HEK293T (cell line): ENCODE data around the gene C1orf216.

Source experiments
- CTCF ChIA-PET: fragments of 350-600 bp; formaldehyde crosslinking; extraction: SDS; loops from one replicate; lab custom pipeline; 2021; ENCODE audit warnings: antibody characterized with exemption, inconsistent platforms; lab: Yijun Ruan, JAX
- POLR2A ChIA-PET: fragments of 350-600 bp; formaldehyde crosslinking; extraction: SDS; loops from one replicate; lab custom pipeline; 2020; ENCODE audit warnings: antibody characterized with exemption, inconsistent platforms; lab: Yijun Ruan, JAX
- DNase-seq: peaks from one replicate; pipeline ENCODE4 v3.0.0; 2012; ENCODE audit warnings: mixed read lengths; ENCODE audit errors: extremely low spot score
- ARNT ChIP-seq: fragments of 450-650 bp; IDR thresholded peaks from 2 replicates; pipeline ENCODE4 v1.6.1; 2017; ENCODE audit warnings: mild to moderate bottlenecking
- BHLHE40 ChIP-seq: fragments of 450-650 bp; IDR thresholded peaks from 2 replicates; pipeline ENCODE4 v1.6.1; 2016; ENCODE audit warnings: mild to moderate bottlenecking, moderate library complexity, borderline replicate concordance
- CTBP1 ChIP-seq: fragments of 450-650 bp; IDR thresholded peaks from 2 replicates; pipeline ENCODE4 v1.6.1; 2016; ENCODE audit warnings: borderline replicate concordance
- ELF4 ChIP-seq: fragments of 450-650 bp; IDR thresholded peaks from 2 replicates; pipeline ENCODE4 v1.6.1; 2017; ENCODE audit warnings: antibody characterized with exemption
- FOXA1 ChIP-seq: fragments of 450-650 bp; IDR thresholded peaks from 2 replicates; pipeline ENCODE4 v1.6.1; 2016; ENCODE audit warnings: mild to moderate bottlenecking
- FOXK2 ChIP-seq: fragments of 450-650 bp; IDR thresholded peaks from 2 replicates; pipeline ENCODE4 v1.6.1; 2016; ENCODE audit warnings: mild to moderate bottlenecking
- FOXM1 ChIP-seq: fragments of 450-650 bp; IDR thresholded peaks from 2 replicates; pipeline ENCODE4 v1.6.1; 2017; ENCODE audit warnings: mild to moderate bottlenecking, borderline replicate concordance
- HDGF ChIP-seq: fragments of 450-650 bp; IDR thresholded peaks from 2 replicates; pipeline ENCODE4 v1.6.1; 2017; ENCODE audit warnings: antibody characterized with exemption, borderline replicate concordance
- L3MBTL2 ChIP-seq: fragments of 450-650 bp; conservative IDR thresholded peaks from 2 replicates; pipeline ENCODE4 v1.6.1; 2016; ENCODE audit warnings: mild to moderate bottlenecking
- LEF1 ChIP-seq: fragments of 450-650 bp; IDR thresholded peaks from 2 replicates; pipeline ENCODE4 v1.6.1; 2017; ENCODE audit warnings: mild to moderate bottlenecking, borderline replicate concordance
- NFRKB ChIP-seq: fragments of 450-650 bp; IDR thresholded peaks from 2 replicates; pipeline ENCODE4 v1.6.1; 2016; ENCODE audit warnings: mild to moderate bottlenecking, moderate library complexity
- PKNOX1 ChIP-seq: fragments of 450-650 bp; IDR thresholded peaks from 2 replicates; pipeline ENCODE4 v1.6.1; 2016
- SP1 ChIP-seq: fragments of 450-650 bp; IDR thresholded peaks from 2 replicates; pipeline ENCODE4 v1.6.1; 2017
- SUZ12 ChIP-seq: fragments of 450-650 bp; IDR thresholded peaks from 2 replicates; pipeline ENCODE4 v1.6.1; 2016; ENCODE audit warnings: mild to moderate bottlenecking
- TARDBP ChIP-seq: fragments of 450-650 bp; IDR thresholded peaks from 2 replicates; pipeline ENCODE4 v1.6.1; 2016
- ZNF384 ChIP-seq: fragments of 450-650 bp; IDR thresholded peaks from 2 replicates; pipeline ENCODE4 v1.6.1; 2016

Gene C1orf216, protein sequence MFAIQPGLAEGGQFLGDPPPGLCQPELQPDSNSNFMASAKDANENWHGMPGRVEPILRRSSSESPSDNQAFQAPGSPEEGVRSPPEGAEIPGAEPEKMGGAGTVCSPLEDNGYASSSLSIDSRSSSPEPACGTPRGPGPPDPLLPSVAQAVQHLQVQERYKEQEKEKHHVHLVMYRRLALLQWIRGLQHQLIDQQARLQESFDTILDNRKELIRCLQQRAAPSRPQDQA

DNA sequence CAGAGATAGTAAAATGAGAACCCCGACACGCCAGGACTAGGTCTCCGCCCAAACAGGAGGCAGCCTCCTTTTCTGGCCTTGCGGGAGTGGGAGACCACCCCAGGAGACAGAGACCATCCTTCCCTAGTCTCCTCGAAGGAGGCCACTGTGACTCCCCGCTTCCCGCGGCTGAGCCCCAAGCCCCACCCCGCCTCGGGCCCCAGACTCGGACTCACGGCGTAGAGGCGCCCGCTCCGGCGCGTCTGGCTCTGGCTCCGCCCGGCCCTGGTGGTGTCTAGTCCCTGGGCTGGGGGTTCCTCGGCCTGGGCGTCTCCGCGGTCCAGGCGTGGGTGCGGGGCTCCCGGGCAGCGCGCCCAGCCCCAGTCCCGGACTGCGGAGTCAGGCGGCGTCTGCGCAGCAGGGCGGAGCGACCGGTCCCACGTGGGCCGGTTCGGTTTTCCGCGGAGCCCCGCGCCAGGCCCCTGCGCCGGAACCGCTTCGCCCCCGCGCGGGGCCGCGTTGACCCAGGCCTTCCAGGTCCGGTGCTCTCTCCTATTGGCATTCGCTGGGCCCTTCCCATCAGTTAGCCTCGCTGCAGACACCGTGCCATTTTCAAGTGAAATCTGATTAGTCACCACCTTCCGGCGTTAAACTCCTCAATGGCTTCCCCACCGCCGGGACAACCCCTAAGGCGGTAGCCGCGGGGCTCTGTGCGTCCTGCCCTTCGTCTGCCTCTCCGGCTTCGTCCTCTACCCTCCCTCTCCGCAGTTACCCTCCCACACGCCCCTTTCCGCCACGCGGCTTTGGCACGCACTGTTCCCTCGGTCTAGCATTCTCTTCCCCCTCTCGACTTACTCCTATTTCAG lies at the start of gene C1orf216:
C1orf216 (minus strand) TSS at position 393 of the 845 bp plus-strand sequence. CDS start 2,563 bp downstream, outside the sequence.
- CTCF ChIA-PET, result no interaction called here
- DNase-seq, result no peak
- POLR2A ChIA-PET, result interaction anchor here (1.4 kb wide), 1 partner anchor 51 kb away, joined by 4 read pairs; the partner anchor contains the start of gene CLSPN
- TF ChIP-seq BHLHE40 (no peak), HDGF (no peak), FOXA1 (no peak), NFRKB (no peak), ELF4 (no peak), FOXM1 (no peak), SP1 (no peak)

GRCh38 chr1:35764283-35764682 lies 45.6 kb upstream of the C1orf216 start:
- POLR2A ChIA-PET, result no interaction called here
- no peak for DNase-seq
- CTCF ChIA-PET, result no interaction called here

GRCh38 chr1:35763201-35763600 lies 44.5 kb upstream of the C1orf216 start:
- CTCF ChIA-PET, result interaction anchor here (0.7 to 1.2 kb wide), 2 partner anchors 28 to 36 kb away, joined by 3 to 4 read pairs; no protein-coding TSS in a partner anchor
- POLR2A ChIA-PET, result no interaction called here
- DNase-seq, result no peak
- TF ChIP-seq NFRKB (no peak), PKNOX1 (no peak), ARNT (no peak), FOXK2 (no peak), LEF1 (no peak), FOXM1 (no peak), BHLHE40 (no peak), ELF4 (no peak), SP1 (no peak), SUZ12 (no peak), TARDBP (no peak)

More at GRCh38 chr1:35764283-35764682, 45.6 kb upstream of the C1orf216 start:
- TF ChIP-seq ELF4 (no peak), SP1 (no peak), ZNF384 (no peak), NFRKB (no peak), TARDBP (no peak), FOXM1 (no peak), LEF1 (no peak), BHLHE40 (no peak), FOXA1 (no peak), PKNOX1 (no peak), L3MBTL2 (no peak), CTBP1 (no peak), HDGF (no peak), ARNT (no peak), SUZ12 (no peak), FOXK2 (no peak)

- CTCF ChIA-PET, result no interaction called here
- TF ChIP-seq L3MBTL2 (no peak), LEF1 (no peak), ELF4 (no peak), ARNT (no peak), ZNF384 (no peak), BHLHE40 (no peak), SUZ12 (no peak), PKNOX1 (no peak), TARDBP (no peak), FOXM1 (no peak), HDGF (no peak), NFRKB (no peak), FOXK2 (no peak)
- DNase-seq, result no peak
- POLR2A ChIA-PET, result no interaction called here
Observed at GRCh38 chr1:35762141-35762540, 43.5 kb upstream of the C1orf216 start.

DNA sequence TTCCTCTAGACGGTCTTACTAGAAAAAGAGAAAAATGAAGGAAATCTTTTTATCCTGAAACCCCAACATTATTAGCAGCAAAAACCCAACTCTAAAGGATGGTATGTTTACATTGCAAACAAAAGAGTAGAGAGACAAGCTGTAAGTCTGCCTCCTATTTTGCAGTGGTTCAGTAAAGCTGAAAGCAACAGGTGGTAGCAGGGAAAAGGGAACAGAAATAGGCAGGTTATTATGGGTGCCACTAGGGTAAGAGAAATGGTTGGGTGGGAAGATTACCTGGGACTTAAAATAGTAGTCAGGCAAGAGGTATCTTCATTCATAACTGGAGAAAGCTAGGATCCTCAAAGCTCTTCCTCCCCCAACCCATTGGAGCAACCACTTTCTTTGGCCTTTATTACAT lies 37.4 kb upstream of the C1orf216 start:
- ChIA-PET POLR2A (interaction anchor here (4.9 kb wide), 1 partner anchor 13 kb away, joined by 42 read pairs; the partner anchor contains the start of gene CLSPN), CTCF (interaction anchor here (1.1 kb wide), 1 partner anchor 29 kb away, joined by 4 read pairs; no protein-coding TSS in a partner anchor)
- DNase-seq, result no peak
- no peak for TF ChIP-seq HDGF
- TF ChIP-seq ZNF384, result no peak
- no peak for TF ChIP-seq TARDBP
- no peak for TF ChIP-seq L3MBTL2
- no peak for TF ChIP-seq BHLHE40
- TF ChIP-seq CTBP1, result no peak
- no peak for TF ChIP-seq FOXA1
- TF ChIP-seq LEF1, result no peak
- no peak for TF ChIP-seq NFRKB
- TF ChIP-seq FOXK2, result no peak
- no peak for TF ChIP-seq ELF4
- no peak for TF ChIP-seq PKNOX1
- no peak for TF ChIP-seq SP1
- TF ChIP-seq SUZ12, result no peak
